CD1c-positive myeloid dendritic cell (primary cell): Measurements from ENCODE around the gene RASAL2.
"Not testable (repeated sequence)": the region's sequence is repeated elsewhere in the genome, so short reads cannot be mapped to it uniquely, and the experiment has no call there.

Experiments
- DNase-seq: peaks from one replicate; pipeline ENCODE4 v3.0.0-alpha.2; 2016; ENCODE audit errors: extremely low spot score

RASAL2 gene

GRCh38 chr1:178165196-178165595, 71.3 kb downstream of the RASAL2 start:
- no peak for DNase-seq

- no peak for DNase-seq
Measured at GRCh38 chr1:178166429-178167024, 72.6 kb downstream of the RASAL2 start.

- peak; percentile 23 for DNase-seq
Measured at GRCh38 chr1:178168536-178168935, 74.6 kb downstream of the RASAL2 start.

DNA sequence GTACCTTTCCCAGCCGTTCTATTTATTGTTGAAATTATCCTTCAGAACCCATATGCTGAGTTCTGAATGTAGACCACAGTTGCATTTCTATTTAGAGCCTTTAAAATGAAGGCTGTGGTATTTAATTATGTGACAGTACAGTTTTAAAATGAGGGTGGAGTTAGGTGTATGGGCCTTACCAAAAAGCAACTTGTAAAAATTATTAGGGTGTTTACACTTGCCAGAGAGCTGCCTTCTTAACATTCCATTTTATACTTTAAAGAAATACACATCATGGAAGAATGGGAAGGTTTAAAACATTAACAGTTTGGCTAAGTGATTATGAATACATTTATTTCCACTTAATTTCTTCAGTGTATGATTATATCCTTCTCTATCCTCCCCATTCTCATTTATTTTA, 75.7 kb downstream of the RASAL2 start:
- no peak for DNase-seq

GRCh38 chr1:178172939-178173338, 79.0 kb downstream of the RASAL2 start:
- no peak for DNase-seq

- no peak for DNase-seq
Measured at GRCh38 chr1:178174539-178174938, 80.6 kb downstream of the RASAL2 start.

GRCh38 chr1:178180405-178180804, 86.5 kb downstream of the RASAL2 start:
- DNase-seq = no peak

GRCh38 chr1:178183796-178184195, 89.9 kb downstream of the RASAL2 start:
- DNase-seq = no peak

DNA sequence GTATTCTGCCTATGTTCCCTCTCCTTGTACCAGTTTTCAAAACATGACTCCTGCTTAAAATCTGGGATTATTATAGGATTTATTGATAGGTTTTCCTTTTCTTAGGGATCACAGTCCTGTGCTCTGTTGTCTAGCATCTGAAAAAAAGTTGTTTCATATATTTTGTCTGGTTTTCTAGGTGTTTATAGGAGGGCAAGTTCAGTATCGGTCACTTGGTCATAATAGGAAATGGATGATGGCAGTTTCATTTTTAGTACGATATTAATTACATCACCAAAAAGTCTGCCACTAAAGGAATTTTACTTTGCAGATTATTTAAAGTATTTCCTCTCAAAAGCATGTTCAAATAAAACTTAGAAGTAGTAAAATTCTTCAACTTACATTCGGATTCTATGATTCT, 94.4 kb downstream of the RASAL2 start:
- DNase-seq = peak; percentile 58

- peak; percentile 13 for DNase-seq
Measured at GRCh38 chr1:178189814-178190213, 95.9 kb downstream of the RASAL2 start.

GRCh38 chr1:178190881-178191280, 97.0 kb downstream of the RASAL2 start:
- no peak for DNase-seq

- peak; percentile 87 for DNase-seq
Measured at GRCh38 chr1:178192686-178193085, 98.8 kb downstream of the RASAL2 start.

- no peak for DNase-seq
Measured at GRCh38 chr1:178196631-178197030, 102.7 kb downstream of the RASAL2 start.

- DNase-seq = peak; percentile 41
Measured at GRCh38 chr1:178202095-178202494, 108.2 kb downstream of the RASAL2 start.

GRCh38 chr1:178202546-178202945, 108.6 kb downstream of the RASAL2 start:
- DNase-seq = not testable (repeated sequence)

DNA sequence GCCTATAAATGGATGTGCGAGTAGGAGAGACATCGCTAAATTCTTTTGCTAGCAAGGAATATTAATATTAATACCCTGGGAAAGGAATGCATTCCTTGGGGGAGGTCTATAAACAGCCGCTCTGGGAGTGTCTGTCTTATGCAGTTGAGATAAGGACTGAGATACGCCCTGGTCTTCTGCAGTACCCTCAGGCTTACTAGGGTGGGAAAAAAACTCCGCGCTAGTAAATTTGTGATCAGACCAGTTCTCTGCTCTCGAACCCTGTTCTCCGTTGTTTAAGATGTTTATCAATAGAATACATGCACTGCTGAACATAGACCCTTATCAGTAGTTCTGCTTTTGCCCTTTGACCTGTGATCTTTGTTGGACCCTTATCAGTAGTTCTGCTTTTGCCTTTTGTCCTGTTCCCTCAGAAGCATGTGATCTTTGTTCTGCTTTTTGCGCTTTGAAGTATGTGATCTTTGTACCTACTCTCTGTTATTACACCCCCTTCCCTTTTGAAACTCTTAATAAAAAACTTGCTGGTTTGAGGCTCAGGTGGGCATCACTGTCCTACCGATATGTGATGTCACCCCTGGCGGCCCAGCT, 114.5 kb downstream of the RASAL2 start:
- peak; percentile 32 for DNase-seq

DNA sequence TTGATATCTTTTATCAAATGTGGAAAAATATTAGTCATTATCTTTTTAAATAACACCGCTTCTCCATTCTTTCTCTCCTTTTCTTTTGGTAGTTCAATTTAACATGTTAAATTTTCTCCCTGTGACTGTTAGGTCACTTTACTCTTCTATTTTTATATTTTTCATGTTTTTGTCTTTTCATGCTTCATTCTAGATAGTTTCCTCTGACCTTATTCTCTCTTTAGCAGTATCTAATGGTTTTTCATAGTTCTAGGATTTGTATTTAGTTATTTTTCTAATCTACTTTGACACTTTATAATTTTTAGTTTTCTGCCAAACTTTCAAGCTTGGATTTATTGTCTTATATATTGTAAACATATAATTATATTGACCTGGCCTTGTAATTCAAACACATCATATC, 116.0 kb downstream of the RASAL2 start:
- DNase-seq = no peak

GRCh38 chr1:178218550-178218949, 124.6 kb downstream of the RASAL2 start:
- no peak for DNase-seq

DNA sequence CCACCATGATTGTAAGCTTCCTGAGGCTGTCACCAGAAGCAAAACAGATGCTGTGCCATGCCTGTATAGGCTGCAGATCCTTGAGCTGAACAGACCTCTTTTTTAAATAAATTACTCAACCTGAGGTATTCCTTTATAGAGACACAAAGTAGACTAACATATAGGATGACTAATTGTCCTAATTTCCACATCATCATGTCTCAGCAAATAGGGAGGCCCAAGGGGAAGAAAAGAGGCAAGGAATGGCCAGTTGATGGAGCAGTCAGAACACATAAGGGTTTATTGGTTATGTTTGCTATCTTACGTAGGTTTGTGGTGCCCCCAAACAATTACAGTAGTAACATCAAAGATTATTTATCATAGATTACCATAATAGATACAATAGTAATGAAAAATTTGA, 126.2 kb downstream of the RASAL2 start:
- DNase-seq = no peak

- no peak for DNase-seq
Measured at GRCh38 chr1:178223289-178223688, 129.4 kb downstream of the RASAL2 start.

DNA sequence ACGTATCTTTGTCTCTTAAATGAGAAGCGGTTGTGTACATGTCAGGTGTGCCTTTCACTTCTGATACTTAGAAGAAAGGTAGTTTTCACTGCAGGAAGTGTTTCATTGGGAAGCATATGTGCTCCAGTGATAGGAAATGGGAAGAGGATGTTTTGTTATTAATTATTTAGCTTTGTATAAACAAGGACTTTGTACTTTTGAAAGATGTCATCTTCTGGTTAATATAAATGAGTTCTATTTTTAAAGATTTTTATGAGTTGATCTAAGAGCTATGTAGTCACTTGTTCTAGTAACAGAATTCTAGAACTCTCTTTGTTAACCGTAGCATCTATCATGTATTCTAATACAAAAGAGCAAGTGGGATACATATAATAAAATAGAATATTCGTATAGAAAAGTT, 130.5 kb downstream of the RASAL2 start:
- DNase-seq = no peak

GRCh38 chr1:178230881-178231409, 137.0 kb downstream of the RASAL2 start:
- DNase-seq = no peak

DNA sequence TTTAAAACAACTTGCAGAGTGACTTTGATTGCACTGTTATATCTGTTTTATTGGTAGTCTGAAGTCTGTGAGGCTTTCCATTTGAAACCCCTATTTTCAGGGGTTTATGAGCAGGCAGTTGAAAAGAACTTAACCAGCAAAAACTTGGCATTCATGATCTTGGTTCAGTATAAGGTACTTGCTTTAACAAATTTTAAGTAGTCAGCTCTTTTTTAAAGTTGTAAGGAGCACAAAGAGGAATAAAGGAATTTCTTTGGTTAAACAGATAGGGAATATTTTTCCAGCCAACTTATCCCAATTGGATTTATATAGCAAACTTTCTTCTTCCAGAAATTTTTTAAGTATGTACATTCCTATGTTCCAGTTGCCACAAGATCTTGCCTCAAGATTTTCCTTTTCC, 138.2 kb downstream of the RASAL2 start:
- no peak for DNase-seq

DNA sequence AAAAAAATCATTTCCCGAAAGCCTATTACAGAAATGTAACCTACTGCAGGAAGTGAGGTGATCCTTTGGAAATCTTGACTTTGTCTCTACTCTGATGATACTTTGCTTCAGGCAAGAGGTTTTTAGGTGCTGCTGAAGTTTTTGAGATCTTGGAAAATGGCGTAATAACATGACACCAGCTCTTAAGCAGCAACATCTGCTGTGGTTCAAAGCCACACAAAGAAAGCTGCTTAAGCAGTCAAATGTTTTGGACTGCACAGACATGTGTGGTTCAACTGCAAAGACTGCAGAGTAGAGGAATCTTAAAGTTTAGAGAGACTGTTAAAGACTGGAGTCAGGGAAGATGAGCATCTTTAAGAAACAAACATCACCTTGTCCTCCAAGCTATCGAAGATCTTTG, 139.0 kb downstream of the RASAL2 start:
- no peak for DNase-seq
